ENCODE results near the gene MCC.

Gene MCC

DNA sequence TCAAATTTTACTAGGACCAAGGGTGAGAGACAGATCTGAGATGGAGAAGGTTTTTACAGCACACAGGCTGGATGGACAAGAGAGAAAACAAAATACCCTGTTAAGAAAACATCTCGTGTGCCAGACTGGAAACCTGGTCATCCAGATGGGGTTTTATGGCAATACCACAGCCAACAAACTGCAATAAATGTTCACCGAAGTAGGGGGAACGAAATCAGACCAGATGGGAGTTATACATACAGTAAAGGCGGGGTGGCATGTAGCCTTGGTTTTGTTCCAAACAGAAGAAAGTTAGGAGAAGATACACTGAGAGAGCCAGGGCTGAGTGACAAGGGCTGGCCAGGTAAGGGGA lies 448.3 kb downstream of the MCC start:
- no peak overlapping the region for H3K27ac ChIP-seq
- no peak overlapping the region for H3K4me3 ChIP-seq

GRCh38 chr5:113039229-113039933 lies 448.9 kb downstream of the MCC start:
- Histone ChIP-seq H3K4me3 (no peak overlapping the region), H3K27ac (no peak overlapping the region)

- H3K4me3 ChIP-seq: no peak overlapping the region
- H3K27ac ChIP-seq: no peak overlapping the region
Measured at GRCh38 chr5:113038714-113039113, 449.5 kb downstream of the MCC start.

GRCh38 chr5:113038136-113038535 lies 450.1 kb downstream of the MCC start:
- no peak overlapping the region for H3K4me3 ChIP-seq
- no peak overlapping the region for H3K27ac ChIP-seq

GRCh38 chr5:113036826-113037225 lies 451.4 kb downstream of the MCC start:
- H3K27ac ChIP-seq: no peak overlapping the region

GRCh38 chr5:113036321-113036720 lies 451.9 kb downstream of the MCC start:
- Histone ChIP-seq H3K27ac (no peak overlapping the region), H3K4me3 (no peak overlapping the region)

More at GRCh38 chr5:113036826-113037225, 451.4 kb downstream of the MCC start:
- H3K4me3 ChIP-seq: no peak overlapping the region

DNA sequence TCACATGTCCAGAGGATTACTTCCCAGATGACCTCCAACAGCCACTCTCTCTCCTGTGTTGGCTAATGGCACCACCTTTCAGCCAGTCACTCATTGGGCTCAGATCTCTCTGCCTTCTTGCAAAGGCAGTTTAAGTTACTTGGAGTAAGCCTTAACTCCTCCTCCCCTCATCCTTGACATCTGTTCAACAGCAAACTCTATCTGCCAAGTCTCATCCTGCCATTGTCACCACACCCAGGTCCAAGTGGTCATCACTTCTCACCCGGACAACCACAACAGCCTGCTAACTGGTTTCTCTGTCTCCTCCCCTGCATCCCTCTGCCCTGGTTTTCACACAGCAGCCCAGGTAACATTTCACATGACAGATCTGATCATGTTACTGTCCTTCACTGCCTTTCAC lies 453.2 kb downstream of the MCC start:
- no peak overlapping the region for H3K4me3 ChIP-seq
- peak overlapping the region in 4 of 21 experiments; percentile 54 to 66 (median 58) for H3K27ac ChIP-seq

DNA sequence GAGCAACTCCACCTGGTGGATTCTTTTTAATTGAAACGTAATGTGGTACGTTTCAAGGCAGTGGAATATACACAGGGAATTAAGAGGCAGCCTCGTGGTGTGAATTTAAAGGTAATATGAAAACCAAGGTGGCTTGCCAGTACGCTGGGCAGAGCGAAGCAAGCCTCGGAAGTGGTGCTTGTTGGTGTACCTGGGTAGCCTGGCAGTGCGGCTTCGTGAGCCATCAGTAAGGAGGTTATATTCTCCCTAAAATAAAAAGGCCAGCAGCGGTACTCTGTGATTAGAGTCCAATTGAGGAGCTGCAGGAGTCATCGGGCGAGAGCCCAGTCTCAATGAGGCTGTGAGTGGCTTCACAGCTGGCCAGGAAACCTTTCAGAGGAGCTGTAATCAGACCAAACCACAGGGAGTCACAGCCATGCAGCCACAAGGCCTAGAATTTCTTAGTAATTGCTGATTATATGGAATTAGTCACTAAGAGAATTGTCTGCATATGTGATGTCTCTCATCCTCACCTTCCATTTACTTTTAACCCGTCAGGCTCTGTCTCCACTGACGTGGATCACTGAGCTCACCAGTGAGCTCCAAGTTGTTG lies 454.0 kb downstream of the MCC start:
- Histone ChIP-seq H3K4me3 (no peak overlapping the region), H3K27ac (peak overlapping the region in 3 of 21 experiments; percentile 54 to 66 (median 57))

- no peak overlapping the region for H3K4me3 ChIP-seq
- H3K27ac ChIP-seq: peak overlapping the region in 2 of 21 experiments; percentile 18 to 37
Measured at GRCh38 chr5:113031557-113031956, 456.7 kb downstream of the MCC start.

GRCh38 chr5:113031104-113031503 lies 457.1 kb downstream of the MCC start:
- peak overlapping the region in 2 of 21 experiments; percentile 18 to 37 for H3K27ac ChIP-seq

GRCh38 chr5:113029614-113030013 lies 458.6 kb downstream of the MCC start:
- H3K27ac ChIP-seq: no peak overlapping the region

More at GRCh38 chr5:113031104-113031503, 457.1 kb downstream of the MCC start:
- H3K4me3 ChIP-seq: no peak overlapping the region

DNA sequence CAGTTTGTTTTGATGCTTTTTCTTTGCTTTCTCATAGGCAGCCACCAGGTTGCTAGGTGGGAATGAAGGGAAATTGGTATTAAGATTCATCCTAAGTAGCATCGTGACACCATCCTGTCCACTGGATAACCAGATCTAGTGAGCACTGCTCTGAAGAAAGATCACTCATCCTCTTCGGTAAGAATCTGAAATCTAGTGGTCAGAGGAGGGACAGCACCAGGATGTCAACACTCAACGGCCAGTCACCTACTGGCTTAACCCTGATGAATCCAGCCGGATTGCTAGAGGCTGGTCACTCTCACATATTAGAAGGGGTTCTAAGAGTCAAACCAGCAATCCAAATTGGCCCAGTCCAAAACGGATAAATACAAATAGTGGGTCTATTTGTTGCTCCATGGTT lies 460.8 kb downstream of the MCC start:
- Histone ChIP-seq H3K27ac (no peak overlapping the region), H3K4me3 (no peak overlapping the region)

More at GRCh38 chr5:113029614-113030013, 458.6 kb downstream of the MCC start:
- H3K4me3 ChIP-seq: no peak overlapping the region

DNA sequence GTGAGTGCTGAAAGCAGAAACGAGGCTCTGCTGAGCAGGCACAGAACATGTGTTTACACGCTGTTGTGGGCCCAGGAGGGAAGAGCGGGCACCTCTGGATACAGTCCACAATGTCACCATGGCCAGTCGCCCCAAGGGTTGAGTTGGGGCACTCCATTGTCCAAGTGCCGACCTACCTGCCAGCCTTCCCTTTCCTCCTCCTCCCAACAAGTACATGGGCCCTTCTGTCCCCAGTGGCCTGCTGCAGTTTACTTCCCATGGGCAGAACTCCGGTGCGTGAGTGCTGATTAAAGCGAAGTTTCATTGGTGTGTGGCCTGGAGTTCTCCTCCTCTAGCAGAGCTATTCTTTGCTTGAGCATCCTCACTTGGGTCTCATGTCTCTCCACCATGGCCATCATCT lies 461.2 kb downstream of the MCC start:
- no peak overlapping the region for H3K27ac ChIP-seq
- no peak overlapping the region for H3K4me3 ChIP-seq

DNA sequence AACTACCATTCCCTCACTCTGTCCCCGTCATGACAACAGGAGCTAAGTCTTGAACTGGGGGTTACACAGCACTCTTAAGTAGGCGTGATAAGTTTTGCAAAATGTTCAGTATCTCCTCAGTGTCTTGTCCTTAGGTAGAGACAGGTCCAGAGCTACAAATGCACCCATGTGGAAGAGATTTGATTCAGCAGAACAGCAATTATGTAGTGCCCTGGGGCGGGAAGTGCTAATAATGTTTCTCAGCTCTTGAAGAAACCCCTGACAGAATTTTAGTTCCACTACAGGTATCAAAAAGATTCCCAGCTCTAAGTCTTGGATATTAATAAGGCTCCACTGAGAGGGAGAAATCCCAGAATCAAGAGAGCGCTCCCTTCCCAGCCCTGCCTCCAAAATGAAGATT lies 462.0 kb downstream of the MCC start:
- Histone ChIP-seq H3K27ac (no peak overlapping the region), H3K4me3 (no peak overlapping the region)

DNA sequence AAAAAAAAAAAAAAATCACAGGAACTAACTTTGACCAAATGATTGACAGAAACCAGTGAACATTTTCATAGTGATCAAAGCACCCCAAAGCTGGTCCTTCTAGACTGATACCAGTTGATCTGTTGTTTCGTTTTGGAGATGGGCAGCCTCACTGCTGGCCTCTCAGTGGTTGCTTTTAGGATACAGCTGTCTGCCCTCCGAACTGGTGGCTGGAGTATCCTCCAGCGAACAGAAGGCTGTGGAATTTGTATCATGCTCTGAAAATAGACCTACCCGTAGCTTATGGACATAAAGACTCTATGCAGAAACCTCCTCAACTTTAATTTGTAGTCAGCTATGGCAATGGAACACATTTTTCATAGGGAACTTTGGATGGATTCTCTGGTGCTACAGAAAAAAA lies 462.7 kb downstream of the MCC start:
- H3K4me3 ChIP-seq: no peak overlapping the region
- no peak overlapping the region for H3K27ac ChIP-seq

GRCh38 chr5:113024076-113024697 lies 464.1 kb downstream of the MCC start:
- no peak overlapping the region for H3K4me3 ChIP-seq
- H3K27ac ChIP-seq: peak overlapping the region in 4 of 21 experiments; percentile 10 to 70 (median 46)

- Histone ChIP-seq H3K27ac (peak overlapping the region in 7 of 21 experiments; percentile 0 to 72 (median 37)), H3K4me3 (no peak overlapping the region)
Measured at GRCh38 chr5:113022661-113023060, 465.6 kb downstream of the MCC start.

DNA sequence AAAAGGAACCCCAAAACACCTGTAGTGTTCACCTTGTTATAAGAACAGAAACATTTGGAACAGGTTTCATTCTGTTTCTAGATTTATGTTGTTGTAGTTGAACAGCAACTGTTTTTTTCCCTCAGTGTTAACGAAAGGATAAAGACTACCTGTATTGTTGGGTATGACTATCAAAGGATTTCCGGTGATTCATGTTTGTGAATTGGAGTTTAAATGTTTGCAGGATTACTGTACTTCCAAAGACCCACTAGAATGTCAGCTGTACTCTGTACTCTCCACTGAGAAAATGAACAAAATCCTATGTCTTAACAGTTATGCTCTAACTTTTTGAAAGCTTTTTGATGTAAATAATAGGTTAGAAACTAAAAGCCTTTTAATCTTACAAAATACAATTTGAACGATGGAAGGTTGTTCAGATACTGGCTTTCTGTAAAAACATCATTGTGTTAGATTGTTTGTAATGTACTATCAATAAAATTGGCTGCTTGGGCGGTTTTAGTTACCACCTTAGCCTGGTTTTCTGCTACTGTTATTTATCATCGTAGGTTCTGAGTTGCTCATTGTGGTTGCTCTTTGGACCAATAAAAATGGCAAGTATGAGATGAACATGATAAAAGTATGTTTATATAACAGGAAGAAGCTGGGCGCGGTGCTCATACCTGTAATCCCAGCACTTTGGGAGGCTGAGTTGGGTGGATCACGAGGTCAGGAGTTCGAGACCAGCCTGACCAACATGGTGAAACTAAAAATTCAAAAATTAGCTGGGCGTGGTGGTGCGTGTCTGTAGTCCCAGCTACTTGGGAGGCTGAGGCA lies 467.6 kb downstream of the MCC start:
- H3K4me3 ChIP-seq: no peak overlapping the region
- H3K27ac ChIP-seq: peak overlapping the region in 6 of 21 experiments; percentile 9 to 57 (median 44)

GRCh38 chr5:113017881-113018635 lies 470.2 kb downstream of the MCC start:
- Histone ChIP-seq H3K4me3 (no peak overlapping the region), H3K27ac (no peak overlapping the region)
